ENCODE results near the gene IL19.

Gene IL19

DNA sequence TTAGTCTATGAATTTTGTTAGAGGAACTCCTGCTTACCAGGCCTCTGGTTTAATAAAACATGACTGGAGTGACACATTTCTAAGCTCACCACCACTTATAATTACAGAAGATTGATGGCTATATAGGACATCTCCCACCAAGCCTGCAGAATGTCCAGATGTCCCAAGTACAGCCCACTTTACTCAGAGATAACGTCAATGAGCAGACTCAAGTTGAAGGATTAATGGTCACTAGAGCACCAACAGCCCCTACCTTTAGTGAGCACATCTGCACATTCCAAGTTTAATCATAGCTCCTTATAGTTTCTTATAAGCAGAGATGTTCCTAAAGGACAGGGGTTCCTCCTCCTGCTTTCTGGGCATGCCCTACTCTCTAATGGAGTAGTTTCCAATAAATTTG lies 57.5 kb downstream of the IL19 start:
- no peak overlapping the region for H2AFZ ChIP-seq (ENCODE audit: low read depth, low read length, severe bottlenecking)

DNA sequence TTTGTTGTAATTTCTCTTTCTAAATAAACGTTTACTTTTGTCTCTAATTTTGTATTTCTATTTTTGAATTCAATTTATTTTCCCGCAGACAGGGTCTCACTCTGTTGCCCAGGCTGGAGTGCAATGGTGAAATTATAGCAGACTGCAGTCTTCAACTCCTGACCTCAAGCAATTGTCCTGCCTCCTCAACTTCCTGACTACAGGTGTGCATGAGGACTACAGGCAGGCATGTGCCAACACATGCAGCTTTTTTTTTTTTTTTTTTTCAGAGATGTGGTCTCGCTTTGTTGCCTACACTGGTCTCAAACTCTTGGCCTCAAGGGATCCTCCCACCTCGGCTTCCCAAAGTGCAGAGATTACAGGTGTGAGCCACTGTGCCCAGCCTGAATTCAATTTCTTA lies 58.2 kb downstream of the IL19 start:
- Histone ChIP-seq H3K9ac (ENCODE audit: low read length) (no peak overlapping the region), H2AFZ (ENCODE audit: low read depth, low read length, severe bottlenecking) (no peak overlapping the region), H3K79me2 (ENCODE audit: insufficient read depth, low read length) (no peaks in the 10 kb centered on the region), H3K9me3 (ENCODE audit: insufficient read depth, low read length) (no peaks in the 10 kb centered on the region), H3K27ac (ENCODE audit: low read depth, low read length) (no peak overlapping the region), H3K36me3 (ENCODE audit: low read length) (no peaks in the 10 kb centered on the region), H4K20me1 (ENCODE audit: low read depth, low read length) (no peaks in the 10 kb centered on the region), H3F3A (ENCODE audit: insufficient read depth) (no peaks in the 10 kb centered on the region), H3K9me2 (replicated peaks; ENCODE audit: insufficient read depth, low read length) (no peaks in the 10 kb centered on the region), H3K27me3 (ENCODE audit: low read length) (no peaks in the 10 kb centered on the region), H3K4me3 (ENCODE audit: insufficient read depth, low read length, poor library complexity, severe bottlenecking) (no peak overlapping the region), H3K4me2 (ENCODE audit: low read depth, low read length, poor library complexity, severe bottlenecking) (no peak overlapping the region)
- TF ChIP-seq EZH2phosphoT487 (conservative IDR thresholded peaks at IDR 0.05; ENCODE audit: low read length) = no peak
- TF ChIP-seq, protein P1, sequence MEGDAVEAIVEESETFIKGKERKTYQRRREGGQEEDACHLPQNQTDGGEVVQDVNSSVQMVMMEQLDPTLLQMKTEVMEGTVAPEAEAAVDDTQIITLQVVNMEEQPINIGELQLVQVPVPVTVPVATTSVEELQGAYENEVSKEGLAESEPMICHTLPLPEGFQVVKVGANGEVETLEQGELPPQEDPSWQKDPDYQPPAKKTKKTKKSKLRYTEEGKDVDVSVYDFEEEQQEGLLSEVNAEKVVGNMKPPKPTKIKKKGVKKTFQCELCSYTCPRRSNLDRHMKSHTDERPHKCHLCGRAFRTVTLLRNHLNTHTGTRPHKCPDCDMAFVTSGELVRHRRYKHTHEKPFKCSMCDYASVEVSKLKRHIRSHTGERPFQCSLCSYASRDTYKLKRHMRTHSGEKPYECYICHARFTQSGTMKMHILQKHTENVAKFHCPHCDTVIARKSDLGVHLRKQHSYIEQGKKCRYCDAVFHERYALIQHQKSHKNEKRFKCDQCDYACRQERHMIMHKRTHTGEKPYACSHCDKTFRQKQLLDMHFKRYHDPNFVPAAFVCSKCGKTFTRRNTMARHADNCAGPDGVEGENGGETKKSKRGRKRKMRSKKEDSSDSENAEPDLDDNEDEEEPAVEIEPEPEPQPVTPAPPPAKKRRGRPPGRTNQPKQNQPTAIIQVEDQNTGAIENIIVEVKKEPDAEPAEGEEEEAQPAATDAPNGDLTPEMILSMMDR (IDR thresholded peaks at IDR 0.05; ENCODE audit: insufficient read depth, low read length, poor library complexity, severe bottlenecking) = no peak

More for the DNA sequence above, 57.5 kb downstream of the IL19 start:
- H3K9ac ChIP-seq (ENCODE audit: low read length) = no peak overlapping the region
- H3K27me3 ChIP-seq (ENCODE audit: low read length) = no peaks in the 10 kb centered on the region
- H3K79me2 ChIP-seq (ENCODE audit: insufficient read depth, low read length) = no peaks in the 10 kb centered on the region
- TF ChIP-seq, protein P1 (IDR thresholded peaks at IDR 0.05; ENCODE audit: insufficient read depth, low read length, poor library complexity, severe bottlenecking) = no peak
- no peak for TF ChIP-seq EZH2phosphoT487 (conservative IDR thresholded peaks at IDR 0.05; ENCODE audit: low read length)
- H3K9me2 ChIP-seq (replicated peaks; ENCODE audit: insufficient read depth, low read length) = no peaks in the 10 kb centered on the region
- no peaks in the 10 kb centered on the region for H3F3A ChIP-seq (ENCODE audit: insufficient read depth)
- H3K4me3 ChIP-seq (ENCODE audit: insufficient read depth, low read length, poor library complexity, severe bottlenecking) = no peak overlapping the region
- H3K27ac ChIP-seq (ENCODE audit: low read depth, low read length) = no peak overlapping the region
- no peaks in the 10 kb centered on the region for H3K9me3 ChIP-seq (ENCODE audit: insufficient read depth, low read length)
- H3K4me2 ChIP-seq (ENCODE audit: low read depth, low read length, poor library complexity, severe bottlenecking) = no peak overlapping the region
- H3K36me3 ChIP-seq (ENCODE audit: low read length) = no peaks in the 10 kb centered on the region
- no peaks in the 10 kb centered on the region for H4K20me1 ChIP-seq (ENCODE audit: low read depth, low read length)

DNA sequence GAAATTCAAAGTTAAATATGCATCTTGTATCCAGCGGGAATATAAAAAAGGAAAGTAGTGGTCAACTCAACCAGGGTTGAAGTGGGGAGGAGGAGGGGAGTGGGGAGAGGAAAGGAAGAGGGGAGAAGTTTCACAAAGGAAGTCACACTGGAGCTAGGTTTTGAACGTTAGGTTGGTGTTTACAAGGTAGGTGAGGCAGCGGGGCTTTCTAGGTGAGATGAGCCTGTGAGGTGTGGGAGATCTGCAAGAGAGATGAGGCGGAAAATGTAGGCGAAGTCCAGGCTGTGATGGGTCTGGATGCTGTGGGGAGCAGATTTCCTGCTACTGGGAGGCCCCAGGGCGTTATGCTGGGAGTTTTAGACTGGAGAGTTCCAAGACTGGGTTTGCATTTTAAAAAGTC lies 58.7 kb downstream of the IL19 start:
- Histone ChIP-seq H3K4me2 (ENCODE audit: low read depth, low read length, poor library complexity, severe bottlenecking) (no peak overlapping the region), H2AFZ (ENCODE audit: low read depth, low read length, severe bottlenecking) (no peak overlapping the region), H3K4me3 (ENCODE audit: insufficient read depth, low read length, poor library complexity, severe bottlenecking) (no peak overlapping the region), H4K20me1 (ENCODE audit: low read depth, low read length) (no peaks in the 10 kb centered on the region), H3K9me2 (replicated peaks; ENCODE audit: insufficient read depth, low read length) (no peaks in the 10 kb centered on the region), H3K9me3 (ENCODE audit: insufficient read depth, low read length) (no peaks in the 10 kb centered on the region), H3K36me3 (ENCODE audit: low read length) (no peaks in the 10 kb centered on the region), H3K27me3 (ENCODE audit: low read length) (no peaks in the 10 kb centered on the region), H3F3A (ENCODE audit: insufficient read depth) (no peaks in the 10 kb centered on the region), H3K79me2 (ENCODE audit: insufficient read depth, low read length) (no peaks in the 10 kb centered on the region), H3K27ac (ENCODE audit: low read depth, low read length) (no peak overlapping the region), H3K9ac (ENCODE audit: low read length) (no peak overlapping the region)
- no peak for TF ChIP-seq EZH2phosphoT487 (conservative IDR thresholded peaks at IDR 0.05; ENCODE audit: low read length)

DNA sequence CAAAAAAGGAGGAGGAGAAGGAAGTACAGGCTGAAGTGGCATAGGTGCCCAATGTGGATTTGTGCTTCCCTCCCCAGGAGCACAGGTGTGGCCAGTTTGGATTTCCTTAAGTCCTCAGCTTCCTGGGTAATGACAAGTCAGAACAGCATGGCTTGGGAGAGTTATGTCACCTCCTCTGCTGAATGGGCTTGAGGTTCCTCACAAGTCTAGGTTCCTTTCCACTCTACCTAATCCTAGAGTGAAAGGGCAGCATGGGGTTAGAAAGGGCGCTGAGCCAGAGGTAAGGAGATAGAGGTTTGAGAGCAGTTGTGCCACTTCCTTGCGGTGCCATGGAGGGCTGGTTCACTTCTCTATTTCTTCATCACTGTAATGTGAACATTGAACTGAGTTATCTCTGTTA lies 59.3 kb downstream of the IL19 start:
- no peak overlapping the region for H2AFZ ChIP-seq (ENCODE audit: low read depth, low read length, severe bottlenecking)

More for the DNA sequence above, 59.3 kb downstream of the IL19 start:
- H3K9me3 ChIP-seq (ENCODE audit: insufficient read depth, low read length) = no peaks in the 10 kb centered on the region
- H3K9ac ChIP-seq (ENCODE audit: low read length) = no peak overlapping the region
- no peaks in the 10 kb centered on the region for H4K20me1 ChIP-seq (ENCODE audit: low read depth, low read length)
- no peaks in the 10 kb centered on the region for H3K27me3 ChIP-seq (ENCODE audit: low read length)
- H3K4me3 ChIP-seq (ENCODE audit: insufficient read depth, low read length, poor library complexity, severe bottlenecking) = no peak overlapping the region
- H3K27ac ChIP-seq (ENCODE audit: low read depth, low read length) = no peak overlapping the region
- no peaks in the 10 kb centered on the region for H3K36me3 ChIP-seq (ENCODE audit: low read length)
- no peak for TF ChIP-seq EZH2phosphoT487 (conservative IDR thresholded peaks at IDR 0.05; ENCODE audit: low read length)
- TF ChIP-seq, protein P1 (IDR thresholded peaks at IDR 0.05; ENCODE audit: insufficient read depth, low read length, poor library complexity, severe bottlenecking) = no peak
- H3K9me2 ChIP-seq (replicated peaks; ENCODE audit: insufficient read depth, low read length) = no peaks in the 10 kb centered on the region
- no peaks in the 10 kb centered on the region for H3F3A ChIP-seq (ENCODE audit: insufficient read depth)
- no peak overlapping the region for H3K4me2 ChIP-seq (ENCODE audit: low read depth, low read length, poor library complexity, severe bottlenecking)
- H3K79me2 ChIP-seq (ENCODE audit: insufficient read depth, low read length) = no peaks in the 10 kb centered on the region
